T-helper 2 cell treated with Interferon-gamma antibody and Interleukin-4, amounts not matched to agents 100 ng/mL and 5 ng/mL, for 36 hours (primary cell): ENCODE results near the gene TLR8. TPM values are rescaled to one million over a fixed set of nuclear protein-coding genes. Genes with fewer than 3 reads are reported as not detected.
"Not testable (repeated sequence)": the region's sequence is repeated elsewhere in the genome, so short reads cannot be mapped to it uniquely, and the experiment has no call there.

Source experiments
- intact Hi-C: fragments of 100-400 bp; cut with micrococcal nuclease; formaldehyde crosslinking; loops from one replicate; pipeline ENCODE4 v1.15.1; 2023
- total RNA-seq: library from RNA; stranded (reverse); gene quantifications from 2 replicates; pipeline ENCODE4 v1.2.3, GENCODE V29; 2022

Gene TLR8
- total RNA-seq, 1 donor from 2014 or later = not detected

DNA sequence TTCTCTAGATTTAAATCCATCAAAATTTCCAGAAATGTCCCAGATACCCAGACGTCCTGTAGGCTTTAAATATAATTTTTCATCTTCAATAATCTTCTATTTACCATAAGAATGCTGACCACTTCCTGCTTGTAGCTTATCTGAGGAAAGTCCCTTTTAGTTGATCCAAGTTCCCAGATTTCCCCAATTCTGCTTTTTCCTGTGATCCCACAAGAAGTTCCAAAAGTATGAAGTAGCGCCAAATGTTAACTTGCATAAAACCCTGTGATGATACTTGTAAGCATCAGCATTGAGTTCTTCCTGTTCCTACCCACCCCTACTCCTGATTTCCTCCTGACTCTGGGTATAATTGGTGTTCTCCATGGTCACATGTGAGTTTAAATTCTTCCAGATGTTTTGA is 10.6 kb upstream of the TLR8 start:
- intact Hi-C loops = no loop called here

DNA sequence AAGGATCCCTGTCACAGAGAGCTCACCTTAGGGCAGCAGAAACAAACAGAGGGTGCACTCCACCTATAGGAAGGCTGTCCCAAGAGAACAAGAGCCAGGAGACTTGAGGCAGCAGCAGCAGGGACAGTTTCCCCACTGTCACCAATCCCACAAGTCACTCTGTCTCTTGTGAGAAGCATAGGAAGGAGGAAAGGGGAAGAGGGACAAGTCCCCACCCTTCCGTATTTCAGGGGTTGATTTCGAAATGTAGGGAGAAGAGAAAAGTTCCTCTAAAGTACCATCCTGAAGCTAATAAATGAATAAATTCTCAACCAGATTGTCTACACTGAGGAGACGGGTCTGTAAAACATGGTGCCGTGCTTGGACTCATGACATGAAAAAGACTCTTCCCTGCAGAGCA is 9.5 kb upstream of the TLR8 start:
- intact Hi-C loops = no loop called here

DNA sequence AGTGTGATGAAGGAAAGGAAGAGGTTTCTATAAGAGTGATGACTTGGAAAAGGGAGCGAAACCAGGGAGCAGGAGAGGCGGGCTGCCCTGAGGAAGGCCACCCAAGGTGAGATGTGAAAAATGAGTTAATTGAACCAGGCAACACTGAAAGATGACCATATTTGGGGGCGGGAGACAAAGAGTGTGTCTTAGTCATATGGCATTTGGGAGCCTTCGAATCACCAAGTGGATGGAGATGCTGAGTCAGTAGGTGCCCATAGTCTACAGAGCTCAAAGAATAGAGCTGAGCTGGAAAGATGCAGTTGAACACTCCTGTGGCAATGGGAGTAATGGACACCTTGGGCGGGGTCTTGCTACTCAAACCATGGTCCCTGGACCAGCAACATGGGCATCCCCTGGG is 8.3 kb upstream of the TLR8 start:
- intact Hi-C loops = no loop called here

DNA sequence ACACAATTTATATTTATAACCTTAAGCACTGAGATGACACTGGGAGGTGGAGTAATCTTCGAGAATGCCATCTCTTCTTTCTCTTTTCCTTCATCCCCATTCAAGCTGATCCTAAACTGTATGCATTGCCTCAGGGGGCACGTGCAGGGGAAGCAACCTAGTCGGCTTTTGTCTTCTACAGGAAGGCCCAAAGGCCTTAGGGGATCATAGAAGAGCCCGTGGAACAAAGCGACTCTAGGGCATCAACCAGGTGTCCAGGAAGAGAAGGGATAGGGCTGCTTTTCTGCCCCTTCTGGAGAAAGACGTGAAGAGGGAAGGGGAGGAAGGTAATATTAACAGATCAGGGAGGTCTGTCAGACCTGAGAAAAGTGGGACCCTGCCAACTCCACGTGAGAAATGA is 6.9 kb upstream of the TLR8 start:
- intact Hi-C loops = no loop called here

- intact Hi-C loops = no loop called here
Observed at GRCh38 chrX:12901486-12901885, 4.9 kb upstream of the TLR8 start.

- intact Hi-C loops = no loop called here
Observed at GRCh38 chrX:12903646-12904045, 2.8 kb upstream of the TLR8 start.

DNA sequence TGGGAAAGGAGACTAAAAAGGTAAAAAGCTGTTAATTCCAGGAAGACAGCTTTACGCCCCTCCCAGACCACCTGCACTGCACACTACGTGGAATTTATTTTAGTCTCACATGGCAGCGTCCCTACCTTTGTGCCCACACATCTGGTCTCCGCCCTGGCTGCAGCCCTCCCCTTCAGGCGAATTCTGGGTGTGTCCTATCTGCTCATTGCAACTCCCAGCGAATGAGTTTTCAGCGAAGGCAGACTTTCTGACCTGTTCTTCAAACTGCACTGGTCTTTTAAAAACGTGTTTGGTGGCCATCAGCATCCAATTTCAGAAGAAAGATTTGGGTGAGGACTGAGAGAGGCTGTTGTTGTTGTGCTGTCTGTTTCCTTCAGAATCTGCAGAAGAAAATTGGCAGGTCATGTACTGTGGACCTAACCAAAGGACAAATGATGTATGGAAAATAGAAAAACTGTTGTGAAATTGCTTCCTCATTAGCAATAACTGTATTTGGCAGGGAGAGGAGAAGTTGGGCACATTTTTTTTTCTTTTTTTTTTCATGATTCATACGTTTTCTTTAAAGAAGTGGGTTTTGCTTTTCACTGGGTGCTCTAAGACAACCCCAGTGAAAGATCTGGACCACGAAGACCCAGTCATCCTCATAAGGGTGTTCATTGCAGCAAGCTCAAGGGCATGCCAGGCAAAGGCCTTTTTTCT is 4.2 kb downstream of the TLR8 start:
- intact Hi-C loops = no loop called here

DNA sequence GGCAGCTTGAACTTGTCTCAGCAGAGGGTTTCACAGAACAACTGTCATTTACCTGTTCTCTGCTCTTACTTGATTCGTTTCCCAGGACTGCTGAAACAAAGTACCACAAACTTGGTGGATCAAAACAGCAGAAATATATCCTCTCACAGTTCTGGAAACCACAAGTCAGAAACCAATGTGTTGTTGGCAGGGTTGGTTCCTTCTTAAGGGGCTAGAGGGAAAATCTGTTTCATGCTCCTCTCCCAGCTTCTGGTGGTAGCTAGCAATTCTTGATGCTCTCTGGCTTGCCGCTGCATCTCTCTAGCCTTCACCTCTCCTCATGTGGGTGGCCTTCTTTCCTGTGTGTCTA is 4.7 kb downstream of the TLR8 start:
- intact Hi-C loops = no loop called here

- intact Hi-C loops = no loop called here
Observed at GRCh38 chrX:12912791-12913482, 6.5 kb downstream of the TLR8 start.

DNA sequence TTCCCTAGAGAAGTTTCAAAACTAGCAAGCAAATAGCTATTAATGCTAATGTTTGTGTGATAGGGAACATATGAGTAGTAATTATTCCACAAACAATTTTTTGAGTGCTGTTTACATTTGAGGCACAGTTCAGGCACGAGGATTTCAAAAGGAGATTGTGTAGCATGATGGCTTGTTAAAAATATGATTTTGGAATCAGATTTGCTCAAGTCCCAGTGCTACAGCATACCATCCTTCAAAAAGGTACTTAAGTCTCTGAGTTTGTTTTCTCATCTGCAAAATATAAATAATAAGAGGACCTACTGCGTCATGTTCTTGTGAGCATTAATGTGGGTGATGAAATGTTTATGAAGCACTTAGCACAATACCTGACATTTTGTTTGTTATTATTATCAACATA is 11.3 kb downstream of the TLR8 start:
- intact Hi-C loops = no loop called here

GRCh38 chrX:12919051-12919450 is 12.6 kb downstream of the TLR8 start:
- intact Hi-C loops = no loop called here

DNA sequence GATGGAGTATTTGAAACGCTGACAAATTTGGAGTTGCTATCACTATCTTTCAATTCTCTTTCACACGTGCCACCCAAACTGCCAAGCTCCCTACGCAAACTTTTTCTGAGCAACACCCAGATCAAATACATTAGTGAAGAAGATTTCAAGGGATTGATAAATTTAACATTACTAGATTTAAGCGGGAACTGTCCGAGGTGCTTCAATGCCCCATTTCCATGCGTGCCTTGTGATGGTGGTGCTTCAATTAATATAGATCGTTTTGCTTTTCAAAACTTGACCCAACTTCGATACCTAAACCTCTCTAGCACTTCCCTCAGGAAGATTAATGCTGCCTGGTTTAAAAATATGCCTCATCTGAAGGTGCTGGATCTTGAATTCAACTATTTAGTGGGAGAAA is 13.2 kb downstream of the TLR8 start:
- intact Hi-C loops = no loop called here

DNA sequence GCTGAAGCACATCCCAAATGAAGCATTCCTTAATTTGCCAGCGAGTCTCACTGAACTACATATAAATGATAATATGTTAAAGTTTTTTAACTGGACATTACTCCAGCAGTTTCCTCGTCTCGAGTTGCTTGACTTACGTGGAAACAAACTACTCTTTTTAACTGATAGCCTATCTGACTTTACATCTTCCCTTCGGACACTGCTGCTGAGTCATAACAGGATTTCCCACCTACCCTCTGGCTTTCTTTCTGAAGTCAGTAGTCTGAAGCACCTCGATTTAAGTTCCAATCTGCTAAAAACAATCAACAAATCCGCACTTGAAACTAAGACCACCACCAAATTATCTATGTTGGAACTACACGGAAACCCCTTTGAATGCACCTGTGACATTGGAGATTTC is 14.6 kb downstream of the TLR8 start:
- intact Hi-C loops = no loop called here

GRCh38 chrX:12921886-12922598 is 15.6 kb downstream of the TLR8 start:
- intact Hi-C loops = no loop called here

- intact Hi-C loops = no loop called here
Observed at GRCh38 chrX:12922599-12922919, 16.1 kb downstream of the TLR8 start.

GRCh38 chrX:12929701-12930100 is 23.3 kb downstream of the TLR8 start:
- intact Hi-C loops = no loop called here

- intact Hi-C loops = no loop called here
Observed at GRCh38 chrX:12930150-12930549, 23.7 kb downstream of the TLR8 start.

GRCh38 chrX:12932244-12932643 is 25.8 kb downstream of the TLR8 start:
- intact Hi-C loops = no loop called here

- intact Hi-C loops = no loop called here
Observed at GRCh38 chrX:12934850-12935249, 28.4 kb downstream of the TLR8 start.

GRCh38 chrX:12936947-12937346 is 30.5 kb downstream of the TLR8 start:
- intact Hi-C loops = no loop called here

DNA sequence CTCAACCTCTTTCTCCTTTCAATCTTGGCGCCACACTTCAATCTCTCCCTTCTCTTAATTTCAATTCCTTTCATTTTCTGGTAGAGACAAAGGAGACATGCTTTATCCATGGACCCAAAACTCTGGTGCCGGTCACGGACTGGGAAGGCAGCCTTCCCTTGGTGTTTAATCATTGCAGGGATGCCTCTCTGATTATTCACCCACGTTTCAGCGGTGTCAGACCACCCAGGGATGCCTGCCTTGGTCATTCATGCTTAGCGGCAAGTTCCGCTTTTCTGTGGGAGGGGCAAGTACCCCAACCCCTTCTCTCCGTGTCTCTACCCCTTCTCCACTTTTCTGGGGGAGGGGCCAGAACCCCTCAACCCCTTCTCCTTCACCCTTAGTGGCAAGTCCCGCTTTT is 34.1 kb downstream of the TLR8 start:
- intact Hi-C loops = not testable (repeated sequence)

DNA sequence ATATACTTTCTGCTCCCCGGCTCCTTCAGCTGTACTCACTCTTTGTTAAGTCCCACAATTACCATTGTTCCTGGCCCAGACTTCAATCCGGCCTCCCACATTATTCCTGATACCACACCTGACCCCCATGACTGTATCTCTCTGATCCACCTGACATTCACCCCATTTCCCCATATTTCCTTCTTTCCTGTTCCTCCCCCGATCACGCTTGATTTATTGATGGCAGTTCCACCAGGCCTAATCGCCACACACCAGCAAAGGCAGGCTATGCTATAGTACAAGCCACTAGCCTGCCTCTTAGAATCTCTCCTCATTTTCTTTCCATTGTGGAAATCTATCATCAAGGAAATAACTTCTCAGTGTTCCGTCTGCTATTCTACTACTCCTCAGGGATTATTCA is 37.2 kb downstream of the TLR8 start:
- intact Hi-C loops = not testable (repeated sequence)

GRCh38 chrX:12944452-12944851 is 38.0 kb downstream of the TLR8 start:
- intact Hi-C loops = not testable (repeated sequence)
